GM12801 (cell line): Measurements from ENCODE around the gene KCNQ1OT1.

Experiments
- TF ChIP-seq, protein P1 (sequence below): IDR thresholded peaks from one replicate; pipeline ENCODE4 v1.5.1; 2011; ENCODE audit warnings: control low read depth; ENCODE audit not compliant: insufficient read length; ENCODE audit errors: extremely low read depth

Gene KCNQ1OT1

DNA sequence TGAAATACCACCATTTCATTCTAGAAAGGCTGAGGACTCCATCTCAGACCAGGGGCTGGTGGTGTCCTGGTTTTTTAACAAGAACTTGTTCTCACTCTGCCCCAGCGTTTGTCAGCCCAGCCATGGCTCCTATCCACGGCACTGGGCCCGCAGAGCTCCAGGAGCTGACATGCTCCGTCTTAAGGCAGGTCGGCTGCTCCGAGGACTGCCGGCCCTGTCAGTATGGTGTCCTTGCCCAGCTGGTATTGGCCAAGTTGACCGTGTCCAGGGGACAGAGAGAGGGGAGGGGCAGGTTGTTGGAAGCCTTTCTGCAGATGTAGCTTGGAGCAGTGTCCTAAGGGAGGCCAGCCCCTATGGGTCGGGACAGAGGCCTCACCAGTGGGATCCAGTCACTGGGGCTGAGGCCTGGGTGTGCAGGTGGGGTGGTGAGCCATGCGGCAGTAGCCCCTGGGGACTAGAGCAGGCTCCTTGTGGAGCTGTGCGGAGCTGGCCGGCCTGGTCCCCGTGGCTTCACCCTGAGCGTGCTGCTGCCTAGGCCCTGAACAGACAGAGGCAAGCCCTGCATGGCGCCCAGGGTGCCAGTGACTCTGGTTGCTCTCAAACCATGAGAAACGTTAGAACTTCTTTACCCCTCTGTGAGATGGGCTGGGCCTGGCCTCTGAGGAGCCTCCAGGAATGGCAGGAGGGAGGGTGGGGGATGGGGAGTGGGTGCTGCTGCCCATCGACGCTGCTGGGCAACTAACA, 39.9 kb upstream of the KCNQ1OT1 start:
- TF ChIP-seq, protein P1, sequence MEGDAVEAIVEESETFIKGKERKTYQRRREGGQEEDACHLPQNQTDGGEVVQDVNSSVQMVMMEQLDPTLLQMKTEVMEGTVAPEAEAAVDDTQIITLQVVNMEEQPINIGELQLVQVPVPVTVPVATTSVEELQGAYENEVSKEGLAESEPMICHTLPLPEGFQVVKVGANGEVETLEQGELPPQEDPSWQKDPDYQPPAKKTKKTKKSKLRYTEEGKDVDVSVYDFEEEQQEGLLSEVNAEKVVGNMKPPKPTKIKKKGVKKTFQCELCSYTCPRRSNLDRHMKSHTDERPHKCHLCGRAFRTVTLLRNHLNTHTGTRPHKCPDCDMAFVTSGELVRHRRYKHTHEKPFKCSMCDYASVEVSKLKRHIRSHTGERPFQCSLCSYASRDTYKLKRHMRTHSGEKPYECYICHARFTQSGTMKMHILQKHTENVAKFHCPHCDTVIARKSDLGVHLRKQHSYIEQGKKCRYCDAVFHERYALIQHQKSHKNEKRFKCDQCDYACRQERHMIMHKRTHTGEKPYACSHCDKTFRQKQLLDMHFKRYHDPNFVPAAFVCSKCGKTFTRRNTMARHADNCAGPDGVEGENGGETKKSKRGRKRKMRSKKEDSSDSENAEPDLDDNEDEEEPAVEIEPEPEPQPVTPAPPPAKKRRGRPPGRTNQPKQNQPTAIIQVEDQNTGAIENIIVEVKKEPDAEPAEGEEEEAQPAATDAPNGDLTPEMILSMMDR, result no peak

DNA sequence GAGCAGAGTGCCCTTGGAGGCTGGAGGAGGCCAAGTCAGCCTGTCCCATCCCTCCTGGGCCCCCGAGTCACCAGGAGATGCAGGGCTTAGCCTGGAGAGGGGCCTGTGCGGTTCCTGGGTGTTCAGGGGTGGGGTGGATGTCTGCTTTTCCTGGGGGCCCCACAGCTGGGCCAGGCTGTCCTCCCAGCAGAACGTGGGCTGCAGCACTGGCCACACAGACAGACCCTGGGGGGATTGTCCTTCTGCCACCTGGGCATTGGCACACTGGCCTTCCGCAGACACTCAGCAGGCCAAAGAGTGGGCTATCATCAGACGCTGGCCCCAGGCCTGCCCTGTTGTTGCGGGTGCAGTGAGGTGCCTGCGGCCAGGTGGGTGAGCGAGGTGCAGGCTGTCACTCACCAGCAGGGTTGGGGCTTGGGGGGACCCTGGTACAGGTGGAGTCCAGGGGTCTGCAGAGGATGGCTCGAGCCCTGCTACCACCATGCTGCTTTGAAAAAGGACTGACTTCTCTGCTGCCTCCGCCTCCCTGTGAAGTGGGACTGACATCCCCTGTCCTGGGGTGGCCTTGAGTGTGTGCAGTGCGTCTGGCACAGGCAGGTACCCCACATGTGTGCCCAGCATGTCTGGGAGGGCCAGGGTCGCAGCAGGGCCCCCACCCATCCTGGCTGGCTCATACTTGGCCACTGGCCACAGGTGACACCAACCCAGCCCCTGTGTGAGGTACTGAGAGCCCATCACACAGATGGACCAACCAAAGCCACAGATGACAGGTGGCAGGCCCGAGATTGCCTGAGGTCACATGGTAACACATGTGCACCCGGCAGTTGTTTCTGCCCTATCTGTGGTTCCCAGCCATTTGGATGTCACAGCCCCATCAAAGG, 39.0 kb upstream of the KCNQ1OT1 start:
- TF ChIP-seq, protein P1, result no peak

DNA sequence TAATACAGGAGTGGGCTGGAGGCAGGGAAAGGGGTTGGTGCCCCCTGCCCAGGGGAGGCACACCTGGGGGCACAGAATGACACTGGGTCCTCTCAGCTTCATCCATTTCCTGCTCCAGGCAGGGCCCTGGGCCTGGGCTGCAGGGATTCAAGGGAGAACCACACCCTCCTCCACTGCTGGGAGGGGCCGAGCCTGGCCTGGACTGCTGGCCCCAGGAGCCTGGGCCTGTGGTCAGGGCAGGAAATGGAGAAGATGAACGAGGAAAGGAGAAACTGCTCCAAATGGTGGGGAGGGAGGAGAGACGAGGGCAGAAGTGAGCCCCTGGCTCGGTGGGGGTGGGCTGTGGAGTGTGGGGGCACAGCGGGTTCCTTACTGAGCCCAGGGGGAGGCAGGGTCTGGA, 38.1 kb upstream of the KCNQ1OT1 start:
- TF ChIP-seq, protein P1, result no peak

DNA sequence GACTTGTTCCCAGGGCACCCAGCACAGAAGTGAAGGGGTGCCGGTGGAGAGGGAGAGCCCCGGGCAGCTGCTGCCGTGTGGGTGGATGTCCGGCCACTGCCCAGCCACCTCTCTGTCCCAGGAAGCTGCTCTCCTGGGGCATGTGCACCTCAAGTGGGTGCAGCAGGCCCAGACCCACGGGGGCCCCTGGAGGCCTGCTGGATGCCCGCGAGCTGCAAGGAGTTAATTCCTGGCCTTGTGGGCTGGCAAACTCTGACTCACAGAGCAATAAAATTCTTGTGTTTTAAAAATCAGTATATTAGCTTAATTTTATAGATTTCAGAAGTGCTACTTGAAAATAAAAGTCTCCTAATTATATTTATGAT, 37.4 kb upstream of the KCNQ1OT1 start:
- TF ChIP-seq, protein P1, result no peak

DNA sequence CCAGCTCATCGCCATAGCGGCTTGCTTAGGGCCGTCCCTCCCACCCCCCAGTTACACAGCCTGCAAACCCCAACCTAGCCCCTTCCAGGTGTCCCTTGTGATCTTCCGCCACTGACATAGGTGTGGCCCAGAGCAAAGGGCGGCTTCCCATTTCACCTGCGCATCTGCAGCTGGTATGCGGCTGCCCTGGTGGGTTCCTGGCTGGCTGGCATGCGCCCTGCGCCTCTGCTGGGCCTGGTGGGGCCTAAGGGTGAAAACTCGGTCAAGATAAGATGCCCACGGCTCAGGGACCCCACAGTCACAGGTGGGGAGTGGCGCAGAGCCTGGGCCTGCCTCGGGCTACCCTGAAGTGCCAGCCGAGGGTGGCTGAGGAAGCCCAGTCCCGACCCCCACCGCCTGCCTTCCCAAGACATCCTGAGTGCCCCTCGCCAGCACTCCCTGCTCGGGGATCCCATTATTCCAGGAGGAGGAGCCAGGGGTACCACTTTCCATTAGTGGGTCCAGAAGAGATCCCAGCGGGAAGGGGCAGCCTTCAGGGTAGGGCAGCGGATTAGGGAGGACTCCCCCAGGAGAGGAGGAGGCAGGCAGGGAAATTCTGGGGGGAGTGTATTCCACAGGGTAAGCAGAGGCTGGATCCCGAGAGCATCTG, 36.9 kb upstream of the KCNQ1OT1 start:
- TF ChIP-seq, protein P1, result no peak

DNA sequence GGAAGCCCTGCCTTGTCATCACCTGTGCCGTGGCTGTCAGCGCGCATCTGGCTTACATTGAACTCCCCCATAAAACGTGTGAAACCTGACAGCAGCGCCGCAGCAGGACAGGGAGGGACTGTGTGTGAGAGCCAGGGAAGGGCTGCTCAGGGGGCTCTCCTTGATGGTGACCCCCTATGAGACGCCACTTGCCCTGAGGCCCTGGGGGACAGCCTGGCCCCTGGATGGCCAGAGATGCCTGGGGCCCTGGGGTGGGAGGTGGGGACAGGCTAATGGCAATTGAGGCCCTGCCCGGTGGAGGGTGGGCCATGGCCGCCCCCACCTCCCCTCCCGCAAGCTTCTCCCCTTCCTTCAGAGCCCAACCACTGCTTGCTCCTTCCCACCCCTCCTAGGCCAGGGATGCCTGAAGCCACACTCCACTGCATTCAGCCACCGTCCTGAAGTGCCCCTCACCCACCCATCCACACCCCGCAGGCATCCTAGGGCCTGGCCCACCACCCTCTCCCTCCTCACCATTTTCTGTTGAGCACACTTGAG, 35.3 kb upstream of the KCNQ1OT1 start:
- TF ChIP-seq, protein P1, result no peak
